Stimulated activated memory B cell treated with anti-CD40 and anti-IgM and Interleukin-4, amounts not matched to agents 10 μg/mL and 1 μg/mL and 100 μg/mL, for 72 hours (primary cell): Measurements from ENCODE around the gene RTL5.

ENCODE experiments used
- ATAC-seq: fragments of 150-1000 bp; cut with Tn5 transposase; 2 replicates; pipeline ENCODE4 v1.10.0; 2021
- H3K27ac Mint-ChIP-seq: one replicate; pipeline ENCODE4 v1.8.0; 2022; ENCODE audit warnings: mild to moderate bottlenecking, mixed read lengths
- H3K27me3 Mint-ChIP-seq: one replicate; pipeline ENCODE4 v1.8.0; 2022; ENCODE audit warnings: mixed read lengths
- H3K36me3 Mint-ChIP-seq: one replicate; pipeline ENCODE4 v1.8.0; 2022; ENCODE audit warnings: mixed read lengths
- H3K4me1 Mint-ChIP-seq: one replicate; pipeline ENCODE4 v1.8.0; 2022; ENCODE audit warnings: mixed read lengths
- H3K4me3 Mint-ChIP-seq: one replicate; pipeline ENCODE4 v1.8.0; 2022; ENCODE audit warnings: mild to moderate bottlenecking, moderate library complexity, mixed read lengths
- H3K9me3 Mint-ChIP-seq: one replicate; pipeline ENCODE4 v1.8.0; 2022; ENCODE audit warnings: mixed read lengths

The RTL5 gene

DNA sequence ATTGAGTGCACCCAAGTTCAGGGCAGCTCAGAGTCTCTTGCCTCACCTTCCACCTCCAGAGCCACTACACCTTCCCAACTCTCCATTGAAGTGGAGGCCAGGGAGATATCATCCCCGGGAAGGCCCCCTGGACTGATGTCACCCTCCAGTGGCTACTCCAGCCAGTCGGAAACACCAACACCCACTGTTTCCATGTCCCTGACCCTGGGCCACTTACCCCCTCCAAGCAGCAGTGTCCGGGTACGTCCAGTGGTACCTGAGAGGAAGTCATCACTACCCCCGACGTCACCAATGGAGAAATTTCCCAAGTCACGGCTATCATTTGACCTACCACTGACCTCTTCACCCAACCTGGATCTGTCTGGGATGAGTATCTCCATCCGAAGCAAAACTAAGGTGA lies 7.8 kb upstream of the RTL5 start:
- peaks cover 19% of the 10 kb centered on the region for H3K4me1 Mint-ChIP-seq
- no peak overlapping the region for H3K4me3 Mint-ChIP-seq
- H3K36me3 Mint-ChIP-seq, result no peaks in the 10 kb centered on the region
- H3K9me3 Mint-ChIP-seq, result no peaks in the 10 kb centered on the region
- H3K27ac Mint-ChIP-seq, result no peak overlapping the region
- H3K27me3 Mint-ChIP-seq, result peaks cover 19% of the 10 kb centered on the region
- no peak for ATAC-seq

DNA sequence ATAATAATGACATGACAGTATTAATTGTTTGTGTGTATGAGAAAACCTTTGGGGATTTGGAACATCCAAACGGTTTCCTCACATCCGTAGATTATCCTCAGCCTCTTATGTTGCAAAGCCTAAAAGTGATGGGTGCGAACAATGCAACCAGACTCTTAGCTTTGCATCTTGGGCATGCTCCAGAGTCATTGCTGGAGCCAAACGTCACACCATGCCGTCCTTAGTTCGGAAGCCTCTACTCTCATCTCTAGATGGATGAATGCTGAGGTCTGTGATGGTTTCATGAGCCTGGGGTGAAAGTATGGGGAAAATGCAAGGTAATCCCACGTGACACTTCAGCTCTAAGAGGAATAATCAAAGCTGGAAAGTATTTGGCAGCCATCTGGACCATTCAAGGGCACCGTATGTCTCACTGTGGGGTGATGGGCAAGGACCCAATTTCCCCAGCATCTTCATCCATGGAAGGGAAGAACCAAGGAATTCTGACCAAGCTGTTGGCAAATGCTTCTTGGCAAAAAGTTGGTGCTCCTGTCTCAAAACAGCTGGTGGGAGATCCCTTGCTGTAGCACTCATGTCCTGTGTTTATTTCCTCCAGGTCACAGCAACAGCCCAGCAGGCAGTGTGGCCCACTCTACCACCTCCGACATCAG lies 6.3 kb upstream of the RTL5 start:
- Mint-ChIP-seq H3K27ac (no peak overlapping the region), H3K27me3 (peaks cover 24% of the 10 kb centered on the region), H3K9me3 (no peaks in the 10 kb centered on the region), H3K36me3 (no peaks in the 10 kb centered on the region), H3K4me3 (no peak overlapping the region), H3K4me1 (peaks cover 19% of the 10 kb centered on the region)
- ATAC-seq, result no peak

DNA sequence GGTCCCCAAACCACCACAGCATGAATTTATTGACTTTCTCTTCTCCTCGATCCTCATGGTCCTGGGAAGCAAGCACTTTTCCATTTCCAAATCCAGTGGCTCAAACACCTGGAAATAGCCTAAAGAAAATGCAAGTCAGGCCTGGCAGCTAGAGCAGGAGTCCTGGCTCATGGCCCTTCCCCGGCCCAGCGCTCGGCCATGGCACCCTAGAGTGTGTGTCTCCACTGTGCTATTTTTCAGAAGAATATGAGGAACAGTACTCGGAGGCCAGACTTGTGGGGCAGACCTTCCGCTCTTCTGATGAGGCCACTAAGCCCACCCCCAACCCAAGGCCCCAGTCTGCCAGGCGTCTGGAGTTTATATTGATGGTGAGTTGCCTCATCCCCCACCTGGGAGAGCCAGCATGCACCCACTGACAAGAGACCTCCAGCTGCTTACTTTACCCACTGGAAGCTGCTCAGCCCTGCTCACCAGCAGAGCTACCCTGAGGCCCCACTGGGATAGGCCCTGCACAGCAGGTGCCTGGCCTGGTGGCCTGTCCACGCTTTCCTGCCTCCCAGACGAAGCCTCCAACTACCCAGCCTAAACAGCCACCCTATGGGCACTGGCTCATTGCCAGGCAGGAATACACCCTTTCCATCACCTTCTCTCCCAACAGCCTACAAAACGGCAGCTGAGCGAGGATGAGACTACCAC lies 2.3 kb upstream of the RTL5 start:
- H3K36me3 Mint-ChIP-seq, result no peaks in the 10 kb centered on the region
- no peak for ATAC-seq
- H3K27me3 Mint-ChIP-seq, result peaks cover 34% of the 10 kb centered on the region
- H3K9me3 Mint-ChIP-seq, result no peaks in the 10 kb centered on the region
- no peak overlapping the region for H3K4me3 Mint-ChIP-seq
- H3K4me1 Mint-ChIP-seq, result peaks cover 10% of the 10 kb centered on the region
- H3K27ac Mint-ChIP-seq, result no peak overlapping the region

DNA sequence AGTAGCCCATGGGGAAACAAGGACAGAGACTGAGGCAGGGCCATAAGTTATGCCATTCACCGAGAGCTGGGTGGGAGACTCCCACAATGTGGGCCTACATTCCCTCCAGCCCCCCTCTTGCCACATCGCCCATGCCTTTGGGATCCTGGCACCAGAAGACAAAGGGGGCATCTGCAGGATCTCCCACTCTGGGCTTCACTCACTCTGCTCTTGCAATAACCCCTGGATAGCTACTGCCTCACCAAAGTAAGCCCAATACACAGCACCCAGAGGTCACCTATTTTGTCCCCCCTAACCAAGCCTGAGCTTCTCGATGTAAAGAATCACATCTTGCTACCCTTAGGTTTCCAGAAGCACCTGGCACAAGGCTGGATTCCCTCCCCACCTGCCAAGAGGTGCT lies 741 bp upstream of the RTL5 start:
- no peak overlapping the region for H3K27ac Mint-ChIP-seq
- H3K4me1 Mint-ChIP-seq, result peaks cover 10% of the 10 kb centered on the region
- H3K36me3 Mint-ChIP-seq, result no peaks in the 10 kb centered on the region
- H3K27me3 Mint-ChIP-seq, result peaks cover 33% of the 10 kb centered on the region
- ATAC-seq, result no peak
- no peaks in the 10 kb centered on the region for H3K9me3 Mint-ChIP-seq
- no peak overlapping the region for H3K4me3 Mint-ChIP-seq

DNA sequence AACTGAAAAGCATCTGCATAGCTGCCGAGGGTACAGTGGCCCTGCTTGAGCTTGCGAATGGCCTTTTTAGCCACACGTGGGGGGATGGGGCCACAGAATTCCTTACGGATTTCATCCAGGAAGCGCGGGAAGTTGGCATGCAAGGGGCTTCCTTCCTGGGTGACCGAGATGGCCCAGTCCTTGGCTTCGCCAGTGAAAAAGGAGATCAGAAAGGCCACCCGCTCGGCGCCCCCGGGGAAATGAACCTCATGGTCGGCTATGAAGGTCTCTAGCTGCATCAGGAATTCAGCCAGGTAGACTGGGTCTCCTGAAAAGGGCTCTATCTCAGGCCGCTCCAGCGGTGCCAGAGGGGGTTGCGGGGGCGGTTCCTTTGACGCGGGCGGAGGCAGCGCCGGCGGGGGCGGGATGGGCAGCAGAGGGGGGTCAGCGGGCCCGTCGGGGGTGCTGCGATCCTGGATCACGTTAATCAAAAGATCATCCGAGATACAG lies 909 bp downstream of the RTL5 start:
- H3K27me3 Mint-ChIP-seq, result peaks cover 33% of the 10 kb centered on the region
- no peaks in the 10 kb centered on the region for H3K36me3 Mint-ChIP-seq
- peaks cover 10% of the 10 kb centered on the region for H3K4me1 Mint-ChIP-seq
- ATAC-seq, result no peak
- H3K4me3 Mint-ChIP-seq, result peak overlapping the region; percentile 69
- H3K27ac Mint-ChIP-seq, result no peak overlapping the region
- no peaks in the 10 kb centered on the region for H3K9me3 Mint-ChIP-seq

DNA sequence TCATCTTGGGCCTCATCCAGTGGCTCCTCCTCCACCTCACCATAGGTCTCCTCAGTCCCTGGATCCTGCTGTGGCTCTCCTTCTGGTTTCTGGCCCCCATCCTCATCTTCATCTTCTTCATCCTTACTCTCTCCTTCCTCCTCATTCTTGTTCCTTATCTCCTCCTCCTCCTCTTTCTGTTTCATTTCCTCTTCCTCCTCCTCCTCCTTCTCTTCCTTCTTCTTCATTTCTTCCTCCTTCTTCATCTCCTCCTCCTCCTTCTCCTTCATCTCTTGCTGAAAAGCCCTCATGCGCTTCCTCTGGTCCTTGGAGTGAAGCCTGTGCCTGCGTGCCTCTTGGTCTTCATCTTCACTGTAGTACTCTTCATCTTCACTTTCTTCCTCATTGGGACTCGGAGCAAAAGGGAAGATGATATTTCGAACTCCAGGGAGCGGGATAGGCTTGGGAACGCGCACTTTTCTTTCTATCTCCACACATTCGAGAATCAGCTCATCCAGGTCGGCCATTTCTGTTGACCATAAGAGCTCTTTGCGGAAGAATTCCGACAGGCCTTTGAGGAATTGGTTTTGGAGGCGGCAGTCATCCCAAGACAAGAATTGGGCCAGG lies 1.5 kb downstream of the RTL5 start:
- Mint-ChIP-seq H3K4me3 (no peak overlapping the region), H3K9me3 (no peaks in the 10 kb centered on the region), H3K27ac (no peak overlapping the region), H3K4me1 (peaks cover 10% of the 10 kb centered on the region), H3K36me3 (no peaks in the 10 kb centered on the region), H3K27me3 (peaks cover 31% of the 10 kb centered on the region)
- no peak for ATAC-seq

DNA sequence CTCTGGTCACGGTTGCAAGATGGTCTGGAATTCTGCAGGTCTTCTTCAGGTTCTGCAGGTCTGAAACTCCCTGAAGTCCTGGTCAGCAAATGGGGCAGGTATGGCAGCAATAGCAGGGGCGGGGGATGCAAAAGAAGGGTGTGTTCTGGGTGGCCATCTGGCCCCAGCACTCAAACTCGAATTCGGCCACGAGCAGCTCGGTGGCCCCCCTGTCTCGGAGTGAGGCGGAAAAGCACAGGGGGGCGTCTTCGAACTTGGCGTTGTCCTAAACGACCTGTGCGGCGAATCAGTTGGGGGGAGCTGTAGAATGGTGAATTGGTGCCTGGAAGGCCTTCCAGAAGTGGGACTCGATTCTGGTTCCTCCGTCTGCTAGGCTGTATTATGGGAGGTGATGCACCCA lies 2.1 kb downstream of the RTL5 start:
- no peak overlapping the region for H3K4me3 Mint-ChIP-seq
- H3K27ac Mint-ChIP-seq, result no peak overlapping the region
- peaks cover 31% of the 10 kb centered on the region for H3K27me3 Mint-ChIP-seq
- no peaks in the 10 kb centered on the region for H3K36me3 Mint-ChIP-seq
- ATAC-seq, result no peak
- H3K9me3 Mint-ChIP-seq, result no peaks in the 10 kb centered on the region
- peaks cover 14% of the 10 kb centered on the region for H3K4me1 Mint-ChIP-seq

DNA sequence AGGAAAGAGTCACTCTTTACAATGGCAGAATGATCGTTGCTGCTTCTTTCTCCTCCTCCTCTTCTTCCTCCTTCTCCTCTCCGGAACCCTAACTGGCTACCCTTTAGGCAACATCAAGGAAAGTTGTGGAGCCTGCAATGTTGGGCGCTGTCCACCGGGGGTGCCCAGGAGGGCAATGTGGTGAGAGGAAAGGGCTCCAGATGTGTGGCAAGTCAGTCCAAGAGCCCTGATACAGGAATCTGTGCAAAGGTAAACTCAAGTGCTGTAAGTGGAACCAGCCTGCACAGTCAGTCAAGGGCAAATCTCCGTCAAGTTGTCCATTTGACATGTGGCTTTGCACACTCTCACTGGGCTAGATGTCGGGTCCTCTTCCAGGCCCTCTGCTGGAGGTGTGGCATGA lies 2.8 kb downstream of the RTL5 start:
- Mint-ChIP-seq H3K36me3 (no peaks in the 10 kb centered on the region), H3K4me3 (no peak overlapping the region), H3K9me3 (no peaks in the 10 kb centered on the region), H3K27me3 (peaks cover 32% of the 10 kb centered on the region), H3K4me1 (peaks cover 21% of the 10 kb centered on the region), H3K27ac (no peak overlapping the region)
- ATAC-seq, result no peak

DNA sequence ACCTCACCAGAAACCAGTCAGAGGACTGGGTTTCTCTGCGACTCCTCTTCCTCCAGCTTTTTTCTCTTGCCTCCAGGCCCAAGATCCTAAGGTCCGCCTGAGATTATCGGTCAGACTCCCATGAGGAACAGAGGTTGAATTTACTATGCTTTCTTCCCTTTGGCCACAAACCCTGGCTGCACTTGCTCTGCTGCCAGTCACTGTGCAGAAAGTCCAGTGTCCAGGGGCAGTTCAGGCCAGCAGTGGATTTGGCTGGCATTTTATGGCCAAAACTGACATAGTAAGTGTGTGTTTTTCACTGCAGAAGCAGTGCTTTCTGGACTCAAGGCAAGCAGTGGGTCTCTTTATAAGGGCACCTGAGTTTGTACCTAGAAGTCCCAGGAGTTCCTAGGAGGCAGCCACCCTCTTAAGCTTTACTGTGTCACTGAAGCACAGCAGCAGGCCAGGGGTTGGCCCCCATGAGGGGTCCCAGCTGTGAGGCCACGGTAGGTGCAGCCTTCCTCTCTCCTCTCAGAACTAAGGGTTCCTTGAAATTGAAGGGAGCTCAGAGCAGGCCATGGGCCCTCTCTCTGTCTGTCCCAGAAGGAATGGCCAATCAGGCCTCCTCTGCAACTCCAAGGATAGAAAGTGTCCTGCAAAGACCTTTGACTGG lies 3.4 kb downstream of the RTL5 start:
- peaks cover 23% of the 10 kb centered on the region for H3K4me1 Mint-ChIP-seq
- no peak overlapping the region for H3K4me3 Mint-ChIP-seq
- ATAC-seq, result no peak
- no peaks in the 10 kb centered on the region for H3K9me3 Mint-ChIP-seq
- no peaks in the 10 kb centered on the region for H3K36me3 Mint-ChIP-seq
- no peak overlapping the region for H3K27ac Mint-ChIP-seq
- H3K27me3 Mint-ChIP-seq, result peaks cover 32% of the 10 kb centered on the region

DNA sequence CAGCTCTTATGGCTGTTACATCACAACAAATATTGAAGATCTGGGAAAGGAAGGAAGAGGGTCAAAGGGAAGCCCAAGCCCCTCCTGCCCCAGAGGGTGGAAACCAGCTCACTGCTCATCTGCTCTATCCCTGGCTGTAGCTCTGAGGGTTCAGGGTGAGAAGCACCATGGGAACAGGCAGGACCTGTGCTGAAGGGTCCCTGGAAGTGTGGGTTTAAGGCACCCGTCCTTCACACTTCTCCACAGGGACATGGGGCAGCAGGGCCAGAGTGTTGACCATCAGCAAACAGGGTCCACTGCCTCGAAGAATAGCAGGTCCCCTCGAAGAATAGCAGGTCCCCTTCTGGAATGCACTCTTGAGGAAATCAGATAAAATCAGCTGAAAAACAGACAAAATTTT lies 4.4 kb downstream of the RTL5 start:
- H3K4me3 Mint-ChIP-seq, result no peak overlapping the region
- H3K27me3 Mint-ChIP-seq, result peaks cover 30% of the 10 kb centered on the region
- no peak overlapping the region for H3K27ac Mint-ChIP-seq
- H3K4me1 Mint-ChIP-seq, result peaks cover 27% of the 10 kb centered on the region
- H3K36me3 Mint-ChIP-seq, result no peaks in the 10 kb centered on the region
- no peak for ATAC-seq
- no peaks in the 10 kb centered on the region for H3K9me3 Mint-ChIP-seq

DNA sequence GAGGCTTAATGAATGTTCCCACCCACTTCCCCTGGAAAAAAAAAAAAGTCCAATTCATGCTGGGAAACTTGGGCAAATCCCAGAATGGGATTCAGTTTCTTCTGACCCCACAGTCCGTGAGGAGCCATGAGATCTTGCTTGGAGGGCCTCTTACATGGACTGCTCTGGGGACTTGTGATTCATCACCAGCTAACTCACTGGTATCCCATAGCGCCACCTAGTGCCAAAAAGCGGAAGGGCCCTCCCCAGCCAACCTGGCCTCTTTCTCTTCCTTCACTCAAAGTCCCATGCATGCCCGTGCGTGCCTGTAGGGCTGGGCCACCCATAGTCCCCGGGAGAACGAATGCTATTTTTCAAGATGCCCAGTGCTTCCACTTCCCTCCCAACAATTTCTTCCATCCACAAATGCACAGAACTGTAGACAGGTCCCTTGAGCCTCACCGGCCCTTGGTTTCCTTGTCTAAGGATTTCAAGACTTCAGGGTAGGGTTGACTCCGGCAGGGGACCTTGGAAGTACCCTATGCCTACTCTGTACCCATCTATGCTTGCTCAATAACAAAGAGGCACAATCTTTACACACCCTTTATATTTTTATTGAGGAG lies 5.1 kb downstream of the RTL5 start:
- peaks cover 21% of the 10 kb centered on the region for H3K4me1 Mint-ChIP-seq
- ATAC-seq, result peak; percentile 79
- peaks cover 23% of the 10 kb centered on the region for H3K27me3 Mint-ChIP-seq
- no peak overlapping the region for H3K27ac Mint-ChIP-seq
- no peaks in the 10 kb centered on the region for H3K9me3 Mint-ChIP-seq
- no peaks in the 10 kb centered on the region for H3K36me3 Mint-ChIP-seq
- H3K4me3 Mint-ChIP-seq, result no peak overlapping the region

DNA sequence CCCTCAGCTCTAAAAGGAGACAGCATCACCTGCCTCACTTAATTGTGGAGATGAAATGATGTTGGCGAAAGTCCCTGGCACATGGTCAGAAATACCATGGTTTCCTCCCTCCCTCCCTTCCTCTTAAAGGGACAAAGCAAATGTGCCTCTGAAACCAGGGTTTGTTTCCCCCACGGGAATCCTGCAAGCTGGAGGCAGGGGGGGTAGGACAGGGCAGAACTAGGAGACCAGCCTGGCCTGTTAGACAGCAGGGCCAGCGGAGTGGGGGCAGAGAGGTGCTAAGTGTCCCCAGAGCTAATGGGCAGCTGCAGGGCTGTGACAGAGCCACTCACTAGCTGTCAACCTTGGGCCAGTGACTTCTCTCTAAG lies 5.7 kb downstream of the RTL5 start:
- H3K27me3 Mint-ChIP-seq, result peaks cover 23% of the 10 kb centered on the region
- H3K27ac Mint-ChIP-seq, result no peak overlapping the region
- H3K36me3 Mint-ChIP-seq, result no peaks in the 10 kb centered on the region
- no peak overlapping the region for H3K4me3 Mint-ChIP-seq
- ATAC-seq, result no peak
- peaks cover 24% of the 10 kb centered on the region for H3K4me1 Mint-ChIP-seq
- H3K9me3 Mint-ChIP-seq, result no peaks in the 10 kb centered on the region

DNA sequence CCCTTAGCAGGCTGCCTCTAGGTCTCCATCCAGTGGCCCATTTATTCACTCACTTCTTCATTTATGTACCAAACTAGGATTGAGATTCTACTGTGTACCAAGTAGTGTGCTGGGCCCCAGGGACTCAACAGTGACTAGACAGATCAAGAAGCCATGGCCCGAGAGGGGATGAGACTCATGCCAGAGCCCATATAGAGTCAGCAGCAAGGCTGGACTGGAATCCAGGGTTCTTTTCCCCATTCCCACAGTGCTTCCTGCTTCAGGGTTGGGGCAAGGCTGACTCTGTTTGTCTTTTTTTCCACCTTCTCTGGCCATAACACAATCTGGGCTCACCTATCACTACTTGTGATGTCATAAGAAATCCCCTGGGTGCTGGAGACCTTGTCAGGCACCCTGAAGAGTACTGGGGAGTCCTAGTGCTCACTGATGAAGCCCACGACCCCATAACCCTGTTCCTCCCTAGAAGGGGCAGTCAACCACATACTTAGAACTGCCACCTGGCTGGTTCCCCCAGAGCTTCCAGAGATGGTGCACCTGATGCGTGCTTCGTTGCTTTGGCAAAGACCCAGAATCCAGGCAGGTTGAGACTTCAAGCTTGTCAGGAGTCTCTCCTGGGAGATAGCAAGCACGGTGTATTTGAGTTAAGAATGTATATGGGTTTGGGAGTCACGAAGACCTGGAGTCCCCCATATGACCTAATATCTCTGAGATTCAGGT lies 6.2 kb downstream of the RTL5 start:
- no peaks in the 10 kb centered on the region for H3K36me3 Mint-ChIP-seq
- ATAC-seq, result no peak
- peaks cover 28% of the 10 kb centered on the region for H3K4me1 Mint-ChIP-seq
- no peaks in the 10 kb centered on the region for H3K9me3 Mint-ChIP-seq
- H3K4me3 Mint-ChIP-seq, result no peak overlapping the region
- H3K27me3 Mint-ChIP-seq, result peaks cover 21% of the 10 kb centered on the region
- H3K27ac Mint-ChIP-seq, result no peak overlapping the region

DNA sequence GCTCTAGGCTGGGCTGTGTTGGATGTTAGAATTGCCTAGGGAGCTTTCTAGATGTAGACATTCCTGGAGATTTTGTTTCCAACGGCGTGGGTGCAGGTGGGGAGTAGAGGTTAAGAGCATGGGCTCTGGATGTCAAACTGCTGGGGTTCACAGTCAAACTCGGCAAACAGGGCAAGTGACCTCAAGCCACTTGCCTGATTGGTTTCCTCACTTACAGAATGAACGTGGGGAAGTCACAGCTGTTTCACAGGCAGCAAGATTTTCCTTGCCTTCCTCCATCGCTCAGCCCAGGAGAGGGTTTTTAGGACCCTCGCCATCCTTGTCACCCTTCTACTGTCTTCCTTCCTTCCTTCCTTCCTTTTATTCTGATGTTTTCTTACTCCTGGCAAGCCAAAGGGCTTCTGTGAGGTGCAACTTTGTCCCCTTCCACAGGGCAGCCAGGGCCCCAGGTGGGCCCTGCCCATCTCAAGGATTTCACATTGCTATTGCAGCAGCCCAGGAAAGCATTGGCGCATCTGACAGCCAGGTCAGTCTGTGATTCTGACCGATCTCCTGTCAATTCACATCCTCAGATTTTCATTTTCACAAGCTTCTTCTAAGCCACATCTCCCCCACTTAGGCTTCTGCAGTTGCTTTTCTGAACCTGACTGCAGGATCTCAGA lies 7.0 kb downstream of the RTL5 start:
- H3K4me3 Mint-ChIP-seq, result no peak overlapping the region
- no peak overlapping the region for H3K27ac Mint-ChIP-seq
- peaks cover 14% of the 10 kb centered on the region for H3K27me3 Mint-ChIP-seq
- H3K36me3 Mint-ChIP-seq, result no peaks in the 10 kb centered on the region
- no peak for ATAC-seq
- peaks cover 28% of the 10 kb centered on the region for H3K4me1 Mint-ChIP-seq
- no peaks in the 10 kb centered on the region for H3K9me3 Mint-ChIP-seq
